HL-60/S4 treated with retinoic acid at 250 ng/mL for 4 days and 3 days (cell line): ENCODE measurements around the gene EEFSEC.

Experiments used
- in situ Hi-C: fragments of 300-500 bp; cut with MboI; formaldehyde crosslinking; loops from 2 replicates; pipeline ENCODE4 v1.7.0; 2022; ENCODE audit warnings: low sequenced_read_pairs

The EEFSEC gene

DNA sequence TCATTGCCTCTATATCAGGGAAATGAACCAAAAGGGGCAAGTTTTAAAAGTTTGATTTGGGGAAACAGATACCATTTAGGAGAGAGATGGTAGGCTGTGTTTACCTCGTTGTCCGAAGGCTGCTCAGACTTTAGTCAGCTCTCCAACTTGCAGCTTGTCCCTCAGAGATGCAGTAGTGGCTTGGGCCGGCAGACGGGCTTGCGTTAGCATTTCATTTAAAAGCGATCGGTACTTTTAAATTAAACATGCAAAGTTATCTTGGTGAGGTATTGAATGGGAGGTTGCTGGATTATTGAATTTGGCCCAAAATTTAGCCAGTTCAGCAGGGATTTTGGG is 26.2 kb downstream of the EEFSEC start:
- in situ Hi-C loops, result loop anchor here (10.0 kb wide), 1 partner anchor 425 kb away; no protein-coding TSS in a partner anchor

GRCh38 chr3:128180436-128180835 is 27.2 kb downstream of the EEFSEC start:
- in situ Hi-C loops, result no loop called here

- in situ Hi-C loops, result no loop called here
Observed at GRCh38 chr3:128180913-128181312, 27.6 kb downstream of the EEFSEC start.

- in situ Hi-C loops, result no loop called here
Observed at GRCh38 chr3:128182656-128183055, 29.4 kb downstream of the EEFSEC start.

DNA sequence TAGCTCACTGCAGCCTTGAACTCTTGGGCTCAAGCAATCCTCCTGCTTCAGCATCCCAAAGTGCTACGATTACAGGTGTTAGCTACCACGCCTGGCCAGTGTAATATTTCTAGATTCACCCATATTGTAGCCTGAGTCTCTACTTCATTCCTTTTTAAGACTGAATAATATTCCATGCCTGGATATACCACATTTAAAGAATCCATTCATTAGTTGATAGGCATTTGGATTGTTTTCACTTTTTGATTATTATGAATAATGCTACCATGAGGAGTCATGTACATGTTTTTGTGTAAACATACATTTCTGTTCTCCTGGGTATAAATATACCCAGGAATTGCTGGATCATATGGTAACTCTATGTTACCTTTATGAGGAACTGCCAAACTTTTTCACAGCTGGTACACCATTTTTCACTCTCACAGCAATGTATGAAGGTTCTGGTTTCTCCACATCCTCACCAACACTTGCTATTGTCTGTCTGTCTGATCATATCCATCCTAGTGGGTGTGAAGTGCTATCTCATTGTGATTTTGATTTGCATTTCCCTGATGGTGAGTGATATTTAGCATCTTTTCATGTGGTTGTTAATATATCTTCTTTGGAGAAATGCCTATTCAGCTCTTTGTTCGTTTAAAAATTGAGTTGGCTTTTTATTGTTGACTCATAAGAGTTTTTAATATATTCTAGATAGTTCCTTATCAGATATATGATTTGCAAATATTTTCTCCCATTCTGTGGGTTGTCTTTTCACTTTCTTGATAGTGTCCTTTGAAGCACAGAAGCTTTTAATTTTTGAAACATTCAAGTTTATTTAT is 32.6 kb downstream of the EEFSEC start:
- in situ Hi-C loops, result no loop called here

GRCh38 chr3:128187495-128187894 is 34.2 kb downstream of the EEFSEC start:
- in situ Hi-C loops, result no loop called here

GRCh38 chr3:128188326-128188725 is 35.0 kb downstream of the EEFSEC start:
- in situ Hi-C loops, result no loop called here

DNA sequence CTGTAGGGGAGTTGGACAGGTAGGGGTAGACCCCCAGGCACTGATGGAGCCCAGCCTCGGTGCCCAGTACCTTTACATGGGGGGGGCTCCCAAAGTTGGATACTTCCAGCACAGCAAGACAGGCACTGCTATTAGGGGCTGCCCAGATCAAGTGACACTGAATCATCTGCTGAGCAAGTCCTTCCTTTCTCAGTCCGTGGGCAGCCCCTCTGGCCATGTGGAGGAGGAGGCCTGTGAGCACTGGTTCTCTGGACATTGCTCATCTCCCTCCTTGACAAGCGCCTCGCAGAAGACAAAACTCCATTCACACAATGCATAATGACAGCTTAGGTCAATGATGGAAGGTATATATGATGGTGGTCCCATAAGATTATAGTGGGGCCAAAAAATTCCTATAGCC is 35.7 kb downstream of the EEFSEC start:
- in situ Hi-C loops, result no loop called here

DNA sequence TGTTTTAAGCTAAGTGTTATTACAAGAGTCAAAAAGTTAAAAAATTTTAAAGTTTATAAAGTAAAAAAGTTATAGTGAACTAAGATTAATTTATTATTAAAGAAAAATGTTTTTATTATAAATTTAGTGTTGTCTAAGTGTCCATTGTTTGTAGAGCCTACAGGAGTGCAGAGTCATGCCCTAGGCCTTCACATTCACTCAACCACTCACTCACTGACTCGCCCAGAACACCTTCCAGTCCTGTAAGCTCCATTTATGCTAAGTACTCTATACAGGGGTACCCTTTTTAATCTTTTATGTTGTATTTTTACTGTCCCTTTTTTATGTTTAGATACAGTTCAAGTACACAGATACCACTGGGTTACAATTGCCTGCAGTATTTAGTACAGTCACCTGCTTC is 37.2 kb downstream of the EEFSEC start:
- in situ Hi-C loops, result no loop called here

GRCh38 chr3:128192131-128192530 is 38.9 kb downstream of the EEFSEC start:
- in situ Hi-C loops, result no loop called here

DNA sequence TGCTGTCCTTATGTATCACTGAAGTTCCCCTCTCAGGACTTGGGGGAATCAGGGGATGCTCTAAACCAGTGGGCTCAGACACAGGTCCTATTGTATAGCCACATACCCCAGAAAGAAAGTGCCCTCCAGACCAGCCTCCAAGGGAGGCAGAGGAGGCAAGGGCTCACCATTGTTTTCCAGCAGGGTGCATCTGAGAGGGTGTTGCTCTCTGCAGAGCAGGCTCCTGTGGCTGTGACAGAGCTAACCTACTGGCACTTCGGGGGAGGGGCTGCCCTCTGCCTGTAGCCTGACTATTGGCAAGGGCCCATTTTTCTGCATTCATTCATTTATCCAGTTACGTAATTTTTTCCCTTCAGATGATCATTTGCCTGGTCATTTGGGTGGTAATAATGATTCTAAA is 39.9 kb downstream of the EEFSEC start:
- in situ Hi-C loops, result no loop called here

DNA sequence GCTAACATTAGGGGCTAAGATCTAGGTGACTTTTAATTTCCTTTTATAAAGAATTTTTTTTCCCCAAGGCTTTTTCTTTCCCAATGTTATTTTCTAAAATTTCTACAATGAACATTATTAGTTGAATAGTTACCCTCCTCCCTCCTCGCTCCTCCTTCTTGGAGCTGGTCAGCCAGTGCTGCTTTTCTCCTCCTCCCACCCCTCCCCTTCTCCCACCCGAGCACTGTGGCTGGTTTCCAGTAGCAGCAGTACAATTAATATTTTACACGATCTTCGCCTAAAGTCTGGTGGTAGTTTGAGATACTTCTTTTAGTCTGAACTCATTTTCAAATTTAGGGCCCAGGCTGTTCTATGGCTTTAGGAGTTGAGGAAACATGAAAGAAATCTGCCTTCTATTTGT is 41.6 kb downstream of the EEFSEC start:
- in situ Hi-C loops, result no loop called here

- in situ Hi-C loops, result no loop called here
Observed at GRCh38 chr3:128195369-128195768, 42.1 kb downstream of the EEFSEC start.

- in situ Hi-C loops, result no loop called here
Observed at GRCh38 chr3:128195802-128196201, 42.5 kb downstream of the EEFSEC start.

DNA sequence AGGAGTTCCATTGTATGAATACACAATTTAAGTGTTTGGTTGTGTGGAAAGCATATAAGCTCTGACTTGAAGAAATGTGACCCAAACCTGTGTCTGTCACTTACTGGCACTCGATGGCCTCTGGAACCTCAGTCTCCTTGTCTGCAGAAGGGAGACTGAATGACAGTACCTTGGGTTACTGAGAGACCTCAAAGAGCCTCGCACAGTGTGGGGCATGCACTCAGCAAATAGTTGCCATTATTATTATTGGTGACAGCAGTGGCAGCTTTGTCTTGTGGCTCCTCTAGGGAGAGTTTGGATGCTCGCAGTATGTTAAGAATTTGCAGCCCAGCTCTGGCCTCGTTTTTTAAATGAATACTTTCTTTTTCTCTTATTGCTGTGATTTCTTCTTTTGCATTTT is 43.4 kb downstream of the EEFSEC start:
- in situ Hi-C loops, result no loop called here

DNA sequence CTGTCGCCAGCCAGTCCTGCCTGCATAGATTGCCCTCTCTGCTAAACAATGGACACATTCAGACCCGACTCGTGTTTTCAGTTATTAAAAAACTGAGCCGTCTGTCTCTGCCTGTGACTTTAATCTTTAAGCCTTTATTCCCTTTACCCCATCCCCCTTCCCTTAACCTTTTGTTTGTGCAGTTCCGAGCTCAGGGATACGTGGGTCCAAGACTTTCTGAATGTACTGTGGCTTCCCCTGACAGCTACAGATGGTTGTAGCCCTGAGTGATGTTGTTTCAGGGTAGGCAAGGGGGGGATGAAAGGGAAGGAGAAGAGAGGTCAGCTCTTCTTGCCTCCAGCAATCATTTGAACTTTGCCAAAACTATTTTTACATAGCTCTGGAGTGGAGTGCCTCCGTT is 44.6 kb downstream of the EEFSEC start:
- in situ Hi-C loops, result no loop called here

- in situ Hi-C loops, result no loop called here
Observed at GRCh38 chr3:128198313-128198712, 45.0 kb downstream of the EEFSEC start.

DNA sequence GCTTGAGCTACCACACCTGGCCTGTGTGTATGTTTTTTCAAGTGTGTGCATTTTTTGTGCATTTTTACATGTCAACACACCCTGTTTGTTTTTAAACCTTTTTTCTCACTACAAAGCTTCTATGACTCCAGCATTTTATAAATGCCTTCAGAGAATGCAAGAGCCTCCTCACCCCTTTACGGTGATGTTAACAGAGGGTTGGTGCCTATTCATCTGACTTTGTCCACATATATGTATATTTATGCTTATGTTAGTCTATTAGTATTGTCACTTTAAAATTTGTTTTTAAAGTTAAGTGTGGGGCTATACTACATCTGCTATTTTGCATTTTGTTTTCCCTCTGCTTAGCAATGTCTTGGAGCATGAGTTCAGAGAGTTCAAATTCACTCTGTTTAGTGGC is 45.8 kb downstream of the EEFSEC start:
- in situ Hi-C loops, result no loop called here

GRCh38 chr3:128201158-128201755 is 48.0 kb downstream of the EEFSEC start:
- in situ Hi-C loops, result no loop called here

DNA sequence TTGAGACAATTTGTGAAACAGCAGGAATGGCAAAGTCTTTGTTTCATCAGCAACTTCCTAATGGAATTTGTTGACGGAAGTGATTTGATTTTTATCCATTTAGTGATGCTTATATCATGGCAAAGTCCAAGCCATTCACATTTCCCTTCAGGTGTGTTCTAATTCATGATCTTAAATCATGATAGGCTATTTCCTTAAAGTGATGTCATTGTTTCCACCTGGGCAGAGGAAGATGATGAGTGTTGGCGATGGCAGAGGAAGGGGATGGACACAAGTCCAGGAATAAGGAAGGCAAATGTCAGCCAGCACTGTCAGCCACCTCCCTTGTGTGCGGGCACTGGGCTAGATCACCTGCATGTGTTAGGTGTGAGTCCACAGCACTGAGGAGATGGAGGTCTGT is 49.9 kb downstream of the EEFSEC start:
- in situ Hi-C loops, result no loop called here

DNA sequence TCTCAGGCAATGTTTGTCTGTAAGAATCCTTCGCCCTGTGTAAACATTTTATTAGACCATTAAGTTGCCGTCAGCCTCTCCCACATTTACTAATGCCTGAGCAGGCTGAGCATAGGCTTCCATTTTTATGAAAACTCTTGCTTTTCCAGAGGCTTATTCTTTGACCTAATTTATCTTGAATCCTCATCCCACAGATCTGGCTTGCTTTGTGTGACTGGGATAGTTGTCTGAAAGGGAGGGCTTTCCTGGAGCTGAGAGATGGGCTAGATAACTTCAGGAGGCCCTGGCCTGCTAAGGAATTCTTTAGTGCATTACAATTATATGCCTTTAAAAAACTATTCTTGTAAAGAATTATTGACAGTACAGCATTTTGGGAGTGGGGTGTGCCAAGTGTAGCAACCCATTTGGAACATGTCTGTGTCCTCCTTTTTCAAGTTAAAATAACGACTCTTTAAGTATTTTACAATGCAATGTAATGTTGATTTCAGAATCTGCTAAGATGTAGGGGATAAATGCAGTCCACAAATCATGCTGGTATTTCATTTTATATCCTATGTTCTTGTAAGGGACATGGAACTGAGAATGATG is 52.4 kb downstream of the EEFSEC start:
- in situ Hi-C loops, result no loop called here

GRCh38 chr3:128207951-128208350 is 54.7 kb downstream of the EEFSEC start:
- in situ Hi-C loops, result no loop called here
